GM19468 (cell line): ENCODE measurements around the gene PRKAG3.
"Not testable (repeated sequence)": the region's sequence is repeated elsewhere in the genome, so short reads cannot be mapped to it uniquely, and the experiment has no call there.

ENCODE experiments used
- ATAC-seq: cut with Tn5 transposase; IDR thresholded peaks from one replicate; pipeline ENCODE4 v1.9.1; 2021; ENCODE audit warnings: mild to moderate bottlenecking, moderate library complexity, moderate number of reproducible peaks; ENCODE audit not compliant: unreplicated experiment; ENCODE audit errors: extremely low read depth

Gene PRKAG3

GRCh38 chr2:218849721-218850120 is 18.1 kb upstream of the PRKAG3 start:
- ATAC-seq = no peak

- ATAC-seq = not testable (repeated sequence)
Observed at GRCh38 chr2:218846963-218847362, 15.4 kb upstream of the PRKAG3 start.

GRCh38 chr2:218844334-218844733 is 12.7 kb upstream of the PRKAG3 start:
- not testable (repeated sequence) for ATAC-seq

GRCh38 chr2:218839888-218840287 is 8.3 kb upstream of the PRKAG3 start:
- ATAC-seq = no peak

- ATAC-seq = no peak
Observed at GRCh38 chr2:218839430-218839829, 7.8 kb upstream of the PRKAG3 start.

DNA sequence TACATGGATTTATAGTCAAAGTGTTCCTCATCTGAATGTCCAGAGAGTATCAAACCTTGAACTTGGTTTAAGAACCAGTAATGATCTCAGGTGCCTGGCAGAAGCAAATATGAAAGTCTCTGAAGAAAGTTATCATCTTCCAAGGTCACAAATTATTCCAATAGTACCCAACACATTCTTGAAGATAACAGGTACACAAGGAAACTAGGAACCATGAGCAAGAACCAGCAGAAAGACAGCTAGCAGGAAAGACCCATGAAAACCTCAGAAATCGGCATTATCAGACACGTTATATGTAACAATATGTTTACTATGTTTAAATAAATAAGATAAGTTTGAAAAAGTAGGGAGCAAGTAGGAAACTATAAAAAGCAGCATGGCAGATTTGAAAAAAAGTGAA is 5.9 kb upstream of the PRKAG3 start:
- ATAC-seq = no peak

DNA sequence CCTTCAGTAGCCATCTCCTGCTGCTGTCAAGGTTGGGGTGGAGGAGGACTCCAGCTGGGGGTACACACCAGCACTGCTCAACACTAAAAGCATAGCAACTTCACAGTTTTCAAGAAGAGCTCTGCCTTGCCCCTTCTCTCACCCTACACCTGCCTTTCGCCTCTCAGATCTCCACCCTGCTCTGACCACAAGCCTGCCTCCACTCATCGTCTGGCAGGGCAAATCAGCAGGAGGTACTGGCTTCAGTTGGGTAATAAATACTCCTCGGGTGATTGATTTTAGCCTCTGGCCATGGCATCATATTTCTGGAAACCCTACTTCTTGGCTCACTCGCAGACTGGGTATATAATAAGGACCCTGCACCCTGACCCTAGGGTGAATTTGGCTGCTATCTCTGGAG is 3.1 kb upstream of the PRKAG3 start:
- ATAC-seq = no peak

DNA sequence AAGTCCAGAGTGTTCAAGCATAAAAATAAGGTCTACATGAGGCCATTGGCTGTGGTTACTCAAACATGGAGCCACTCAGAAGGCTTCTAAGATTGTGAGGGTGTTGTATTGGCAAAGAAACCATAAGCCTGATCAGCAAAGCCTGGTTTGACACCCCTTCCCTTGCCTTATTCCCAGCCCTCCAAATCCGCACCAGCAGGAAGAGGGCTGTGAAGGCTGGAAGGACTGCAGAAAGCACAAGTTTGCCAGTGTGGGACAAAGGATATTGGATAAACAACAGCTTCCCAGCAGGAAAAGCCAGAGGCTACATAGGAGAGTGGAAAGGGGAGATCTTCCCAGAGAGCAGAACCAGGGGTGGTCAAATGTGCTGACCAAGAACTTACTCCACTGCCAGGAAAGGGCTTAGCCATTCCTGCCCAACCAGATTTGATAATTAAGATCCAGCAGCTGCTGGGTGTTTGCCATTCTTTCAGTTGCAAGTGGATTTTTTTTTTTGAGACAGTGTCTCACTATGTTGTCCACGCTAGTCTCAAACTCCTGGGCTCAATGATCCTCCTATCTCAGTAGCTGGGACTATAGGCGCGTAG is 1.5 kb upstream of the PRKAG3 start:
- ATAC-seq = no peak

- no peak for ATAC-seq
Observed at GRCh38 chr2:218832520-218832919, 917 bp upstream of the PRKAG3 start.

DNA sequence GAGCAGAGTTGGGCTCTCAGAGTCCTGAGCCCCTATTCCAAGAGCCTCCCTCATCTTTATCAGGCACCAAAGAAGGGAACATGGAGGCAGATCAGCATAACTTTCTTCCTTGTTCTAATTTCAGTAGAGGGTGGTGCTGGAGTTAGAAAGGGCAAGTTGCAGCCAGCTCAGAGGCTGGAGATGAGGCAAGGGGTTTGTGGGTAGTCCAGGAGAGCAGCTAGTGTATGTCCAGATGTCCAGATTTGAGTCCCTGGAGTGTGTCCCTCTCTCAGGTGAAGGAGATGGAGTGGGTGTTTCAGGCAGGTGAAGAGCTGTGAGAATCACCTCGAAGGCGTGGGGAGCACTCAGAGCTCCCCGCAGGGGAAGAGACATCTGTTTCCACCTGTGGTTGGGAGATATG is 478 bp upstream of the PRKAG3 start:
- no peak for ATAC-seq

- no peak for ATAC-seq
Observed at GRCh38 chr2:218830526-218831306, 887 bp downstream of the PRKAG3 start.

GRCh38 chr2:218829868-218830451 is 1.6 kb downstream of the PRKAG3 start:
- no peak for ATAC-seq

DNA sequence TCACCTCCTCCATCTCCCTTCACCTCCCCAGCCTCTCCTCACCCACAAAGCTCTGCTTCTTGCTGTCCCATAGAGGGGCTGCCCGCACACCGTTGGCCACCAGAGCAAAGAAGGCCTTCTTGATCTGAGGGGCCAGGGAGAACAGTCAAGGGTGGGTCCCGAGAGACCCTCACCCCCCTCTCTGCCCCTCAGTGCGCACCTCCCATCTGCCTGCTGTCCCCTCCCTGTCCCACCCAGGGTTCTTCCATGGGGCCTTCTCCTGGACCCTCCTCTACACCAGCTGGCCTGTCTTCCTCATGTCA is 3.2 kb downstream of the PRKAG3 start:
- no peak for ATAC-seq

GRCh38 chr2:218827701-218828476 is 3.7 kb downstream of the PRKAG3 start:
- ATAC-seq = no peak

DNA sequence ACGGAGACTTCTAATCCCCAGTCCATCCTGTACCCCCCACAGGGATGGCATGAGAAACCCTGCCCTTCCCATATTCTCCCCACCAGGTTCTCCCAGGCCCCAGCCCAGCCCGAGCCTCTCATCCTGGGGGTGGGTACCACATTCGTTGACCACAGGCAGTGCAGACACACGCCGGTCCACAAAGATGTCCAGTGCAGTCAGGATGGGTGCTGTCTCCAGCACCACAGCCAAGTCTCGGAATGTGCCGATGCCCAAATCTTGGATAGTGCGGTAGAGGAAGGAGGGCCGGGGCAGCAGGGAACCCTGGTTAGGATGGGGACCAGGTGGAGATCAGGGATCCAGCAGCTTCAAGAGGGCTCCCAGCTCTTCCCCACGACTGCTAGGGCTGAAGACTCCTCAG is 4.8 kb downstream of the PRKAG3 start:
- ATAC-seq = no peak

GRCh38 chr2:218824004-218824403 is 7.6 kb downstream of the PRKAG3 start:
- ATAC-seq = no peak

DNA sequence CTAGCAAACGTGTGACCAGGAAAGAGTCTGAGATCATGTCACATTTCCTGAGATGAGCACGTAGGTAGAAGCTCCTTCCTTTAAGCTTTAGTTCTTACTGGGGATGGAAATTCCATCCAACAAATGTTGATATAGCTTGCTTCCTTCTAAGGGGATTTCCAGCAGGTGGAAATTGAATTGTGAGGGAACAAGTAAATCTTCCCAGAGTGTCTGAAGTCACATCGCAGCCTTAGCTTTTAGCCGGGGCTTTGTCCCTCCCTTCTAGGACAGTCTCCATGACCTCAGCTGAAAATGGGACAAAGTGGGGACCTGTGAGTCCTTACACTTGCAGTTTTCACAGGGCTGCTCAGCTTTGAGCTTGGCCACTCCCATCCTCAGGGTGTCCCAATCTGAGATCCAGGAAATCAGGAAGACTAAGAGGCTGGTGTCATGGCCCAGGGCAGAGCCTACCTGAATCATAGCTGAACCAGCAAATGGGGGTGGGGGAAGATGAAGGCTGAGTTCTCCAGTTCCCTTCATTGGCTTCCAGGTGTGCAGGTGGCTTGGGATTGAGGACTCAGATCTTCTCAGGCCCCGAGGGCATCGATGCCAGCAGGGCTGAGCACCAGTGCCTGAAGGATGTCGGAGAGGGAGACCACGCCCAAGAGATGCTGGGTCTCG is 8.3 kb downstream of the PRKAG3 start:
- ATAC-seq = no peak

- no peak for ATAC-seq
Observed at GRCh38 chr2:218822622-218823021, 9.0 kb downstream of the PRKAG3 start.

- ATAC-seq = no peak
Observed at GRCh38 chr2:218821605-218822211, 9.9 kb downstream of the PRKAG3 start.

GRCh38 chr2:218820746-218821369 is 10.7 kb downstream of the PRKAG3 start:
- ATAC-seq = no peak
